Right cardiac atrium (tissue), 5 donors: ENCODE measurements around the gene PTPN3. TPM values are rescaled to one million over a fixed set of nuclear protein-coding genes. Genes with fewer than 3 reads are reported as not detected.

ENCODE experiments used
- ATAC-seq, 2 donors: fragments of 200-7000 bp; cut with Tn5 transposase; one replicate each; pipeline versions ENCODE4 v1.8.0 to v1.9.1; 2020; ENCODE audit warnings: moderate library complexity in 2 of 2, mild to moderate bottlenecking in 1 of 2
- DNase-seq, 3 donors: peaks; one replicate each; pipeline ENCODE4 v3.0.0-alpha.2; 2020
- H3K27ac ChIP-seq: one replicate; pipeline ENCODE4 v1.5.1; 2013; ENCODE audit warnings: mild to moderate bottlenecking, low read length, control low read depth, moderate library complexity
- H3K27me3 ChIP-seq: one replicate; pipeline ENCODE4 v1.6.1; 2013; ENCODE audit not compliant: control insufficient read depth, insufficient read depth
- H3K4me1 ChIP-seq: one replicate; pipeline ENCODE4 v1.6.1; 2013; ENCODE audit warnings: low read length; ENCODE audit not compliant: control insufficient read depth, insufficient read depth
- H3K4me3 ChIP-seq: one replicate; pipeline ENCODE4 v1.5.1; 2013; ENCODE audit warnings: low read length, control low read depth
- H3K9me3 ChIP-seq: one replicate; pipeline ENCODE4 v1.6.1; 2013; ENCODE audit warnings: low read length; ENCODE audit not compliant: control insufficient read depth
- WGBS: extraction: QIAGEN DNeasy Blood & Tissue Kit; methylation state at CpG from one replicate; pipeline ENCODE4 v1.1.7; 2013; 5-methylcytosine and 5-hydroxymethylcytosine counted together
- intact Hi-C, 4 donors: fragments of 100-400 bp; cut with DNase I; formaldehyde crosslinking; loops; one replicate each; pipeline versions ENCODE4 v1.11.0 to v1.14.0; 2022 to 2023
- polyA plus RNA-seq: library from polyadenylated mRNA; stranded (reverse); fragments of 200-250 nt; gene quantifications from one replicate; pipeline ENCODE4 v1.2.3, GENCODE V29; 2013
- total RNA-seq, 4 donors: library from RNA; stranded (reverse); fragmentation: NEBNext Ultra II Directional; extraction: Animal tissue kit (Norgen Biotek cat#: 25700); gene quantifications; one replicate each; pipeline ENCODE4 v1.2.1, GENCODE V29; 2021
- donor health status: healthy with polysubstance abuse.
- donor health status: DM: no; HTN: yes; CAD: no.
- donor health status: DM: no; HTN: no; CAD: no.
- donor health status: DM: no; HTN: yes; CAD: no; lungs with severe emphysema.
- donor health status: DM: yes; HTN: yes; CAD: no.

Gene PTPN3
- total and polyA plus RNA-seq, 5 donors: 2.8 to 9.3 (median 5.8) TPM

DNA sequence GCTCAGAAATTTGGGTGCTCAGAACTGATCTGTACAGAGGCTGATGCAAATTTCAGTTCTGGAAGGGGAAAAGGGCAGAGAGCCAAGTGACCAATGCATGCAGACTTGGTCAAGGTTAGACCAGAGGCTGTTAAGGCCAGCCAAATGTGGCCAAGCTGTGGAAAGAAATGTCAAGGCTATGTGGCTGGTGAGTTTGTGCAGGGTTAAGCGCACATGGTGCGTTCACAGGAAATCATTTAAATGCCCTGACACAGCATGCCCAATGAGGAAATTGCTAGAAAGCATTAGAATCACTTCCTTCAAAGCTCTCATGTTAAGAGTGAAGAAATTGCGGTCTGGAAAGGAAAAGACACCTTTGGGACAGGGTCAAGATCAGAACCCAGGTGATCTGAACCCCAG, 58.0 kb downstream of the PTPN3 start:
- ATAC-seq (peak in 1 of 2 donors; percentile 34), DNase-seq (no peak)
- H3K27me3 ChIP-seq: no peaks in the 10 kb centered on the region
- intact Hi-C loops: loop anchor here in 3 of 4 donors (5.0 kb wide), 2 partner anchors 77 to 82 kb away; no protein-coding TSS in a partner anchor
- H3K9me3 ChIP-seq: no peaks in the 10 kb centered on the region
- peaks cover 3% of the 10 kb centered on the region for H3K4me1 ChIP-seq
- no peak overlapping the region for H3K4me3 ChIP-seq
- 74% methylated on average over 3 of the region's 3 CpGs for WGBS
- no peak overlapping the region for H3K27ac ChIP-seq

DNA sequence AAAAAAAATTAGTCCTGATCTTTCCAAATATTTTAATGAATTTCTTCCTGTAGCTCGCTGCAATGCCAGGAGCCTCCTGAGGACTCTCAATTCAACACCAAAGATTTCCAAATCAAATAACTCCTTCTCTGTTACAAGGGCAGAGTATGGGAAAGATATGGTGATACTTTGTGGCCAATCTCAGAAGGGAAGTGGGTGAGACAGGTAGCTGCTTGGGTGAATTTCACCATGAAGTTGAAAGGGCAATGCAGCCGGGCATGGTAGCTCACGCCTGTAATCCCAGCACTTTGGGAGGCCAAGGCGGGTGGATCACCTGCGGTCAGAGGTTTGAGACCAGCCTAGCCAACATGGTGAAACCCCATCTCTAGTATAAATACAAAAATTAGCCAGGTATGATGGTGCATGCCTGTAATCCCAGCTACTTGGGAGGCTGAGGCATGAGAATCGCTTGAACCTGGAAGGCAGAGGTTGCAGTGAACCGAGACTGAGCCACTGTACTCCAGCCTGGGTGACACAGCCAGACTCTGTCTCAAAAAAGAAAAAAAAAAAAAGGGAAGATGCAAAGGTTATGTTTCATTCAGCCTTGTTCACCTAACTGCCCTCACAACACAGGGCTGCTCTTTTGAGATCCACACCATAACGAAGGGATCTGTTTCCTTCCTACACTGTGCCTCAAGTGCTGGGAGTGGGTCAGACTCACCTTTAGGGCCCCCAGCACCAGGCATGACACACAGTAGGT, 58.6 kb downstream of the PTPN3 start:
- H3K27me3 ChIP-seq: no peaks in the 10 kb centered on the region
- DNase-seq: no peak
- peak in 1 of 2 donors; percentile 13 for ATAC-seq
- no peak overlapping the region for H3K4me3 ChIP-seq
- WGBS: 91% methylated on average over 8 of the region's 8 CpGs
- intact Hi-C loops: loop anchor here in 3 of 4 donors (5.0 kb wide), 2 partner anchors 78 to 83 kb away; no protein-coding TSS in a partner anchor
- H3K27ac ChIP-seq: no peak overlapping the region
- no peaks in the 10 kb centered on the region for H3K9me3 ChIP-seq
- peaks cover 3% of the 10 kb centered on the region for H3K4me1 ChIP-seq

GRCh38 chr9:109437286-109437685, 60.8 kb downstream of the PTPN3 start:
- peaks cover 3% of the 10 kb centered on the region for H3K4me1 ChIP-seq
- no peaks in the 10 kb centered on the region for H3K9me3 ChIP-seq
- no peaks in the 10 kb centered on the region for H3K27me3 ChIP-seq
- WGBS: 34% methylated on average over 4 of the region's 4 CpGs
- H3K27ac ChIP-seq: no peak overlapping the region
- ATAC-seq (peak in 1 of 2 donors; percentile 20), DNase-seq (no peak)
- H3K4me3 ChIP-seq: no peak overlapping the region
- intact Hi-C loops: no loop called here

DNA sequence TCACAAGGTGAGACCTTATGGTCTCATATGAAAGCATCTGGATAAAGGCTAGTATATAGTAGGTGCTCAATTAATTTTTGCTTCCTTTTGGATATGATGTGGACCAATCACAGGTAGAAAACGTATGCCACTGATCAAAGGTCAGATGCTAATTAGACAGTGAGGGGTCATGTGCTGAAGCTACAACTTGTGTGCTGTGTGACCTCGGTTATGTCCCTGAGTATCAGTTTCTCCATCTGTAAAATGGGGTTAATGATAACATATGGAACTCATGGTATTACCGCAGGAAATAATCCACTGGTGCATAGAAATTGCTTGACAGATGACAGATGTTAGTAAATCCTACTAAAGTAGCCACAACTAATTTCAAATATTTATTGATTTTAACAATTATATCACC, 62.0 kb downstream of the PTPN3 start:
- DNase-seq (no peak), ATAC-seq (no peak)
- intact Hi-C loops: no loop called here
- no peak overlapping the region for H3K27ac ChIP-seq
- no peaks in the 10 kb centered on the region for H3K9me3 ChIP-seq
- peaks cover 3% of the 10 kb centered on the region for H3K4me1 ChIP-seq
- no peak overlapping the region for H3K4me3 ChIP-seq
- no peaks in the 10 kb centered on the region for H3K27me3 ChIP-seq
- 86% methylated on average over 3 of the region's 3 CpGs for WGBS

DNA sequence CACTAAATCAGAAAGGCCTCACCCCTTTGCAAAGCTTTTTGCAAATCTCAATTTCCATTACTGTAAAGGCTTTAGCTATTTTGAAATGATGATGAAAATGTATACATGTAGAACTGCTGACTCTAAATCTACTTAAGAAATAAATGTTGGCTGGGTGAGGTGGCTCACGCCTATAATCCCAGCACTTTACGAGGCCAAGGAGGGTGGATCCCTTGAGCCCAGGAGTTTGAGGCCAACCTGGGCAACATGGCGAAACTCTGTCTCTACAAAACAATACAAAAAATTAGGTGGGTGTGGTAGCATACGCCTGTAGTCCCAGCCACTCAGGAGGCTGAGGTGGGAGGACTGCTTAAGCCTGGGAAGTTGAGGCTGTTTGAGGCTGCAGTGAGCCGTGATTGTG, 64.6 kb downstream of the PTPN3 start:
- no peaks in the 10 kb centered on the region for H3K27me3 ChIP-seq
- H3K27ac ChIP-seq: no peak overlapping the region
- no peak for DNase-seq
- no peaks in the 10 kb centered on the region for H3K9me3 ChIP-seq
- H3K4me3 ChIP-seq: no peak overlapping the region
- no peak for ATAC-seq
- WGBS: 93% methylated on average over 5 of the region's 5 CpGs
- intact Hi-C loops: no loop called here
- H3K4me1 ChIP-seq: peaks cover 3% of the 10 kb centered on the region

- Histone ChIP-seq H3K27ac (no peak overlapping the region), H3K9me3 (no peaks in the 10 kb centered on the region), H3K4me3 (no peak overlapping the region), H3K4me1 (no peaks in the 10 kb centered on the region), H3K27me3 (no peaks in the 10 kb centered on the region)
- no peak for ATAC-seq
- 49% methylated on average over 4 of the region's 4 CpGs for WGBS
- intact Hi-C loops: no loop called here
- no peak for DNase-seq
These were observed 67.9 kb downstream of the PTPN3 start for GRCh38 chr9:109430231-109430630.

GRCh38 chr9:109428854-109429253, 69.3 kb downstream of the PTPN3 start:
- H3K27ac ChIP-seq: no peak overlapping the region
- H3K4me3 ChIP-seq: no peak overlapping the region
- DNase-seq (no peak), ATAC-seq (peak; percentile 52 to 62)
- H3K4me1 ChIP-seq: no peaks in the 10 kb centered on the region
- 70% methylated on average over 6 of the region's 6 CpGs for WGBS
- H3K9me3 ChIP-seq: no peaks in the 10 kb centered on the region
- intact Hi-C loops: loop anchor here in 1 of 4 donors (10.0 kb wide), 1 partner anchor 196 kb away; no protein-coding TSS in a partner anchor
- no peaks in the 10 kb centered on the region for H3K27me3 ChIP-seq

GRCh38 chr9:109427886-109428285, 70.2 kb downstream of the PTPN3 start:
- 66% methylated on average over 4 of the region's 4 CpGs for WGBS
- H3K4me3 ChIP-seq: no peak overlapping the region
- DNase-seq: no peak
- intact Hi-C loops: loop anchor here in 1 of 4 donors (10.0 kb wide), 1 partner anchor 197 kb away; no protein-coding TSS in a partner anchor
- no peaks in the 10 kb centered on the region for H3K9me3 ChIP-seq
- H3K27ac ChIP-seq: no peak overlapping the region
- no peaks in the 10 kb centered on the region for H3K4me1 ChIP-seq
- no peaks in the 10 kb centered on the region for H3K27me3 ChIP-seq
- no peak for ATAC-seq

- Histone ChIP-seq H3K4me1 (no peaks in the 10 kb centered on the region), H3K27ac (no peak overlapping the region), H3K9me3 (no peaks in the 10 kb centered on the region), H3K27me3 (no peaks in the 10 kb centered on the region), H3K4me3 (no peak overlapping the region)
- intact Hi-C loops: loop anchor here in 1 of 4 donors (10.0 kb wide), 1 partner anchor 198 kb away; no protein-coding TSS in a partner anchor
- no peak for ATAC-seq
- DNase-seq: no peak
- 91% methylated on average over 9 of the region's 9 CpGs for WGBS
These were observed 71.3 kb downstream of the PTPN3 start for GRCh38 chr9:109426626-109427402.

GRCh38 chr9:109424618-109425017, 73.5 kb downstream of the PTPN3 start:
- Histone ChIP-seq H3K27ac (no peak overlapping the region), H3K4me1 (no peaks in the 10 kb centered on the region), H3K9me3 (no peaks in the 10 kb centered on the region), H3K27me3 (no peaks in the 10 kb centered on the region), H3K4me3 (no peak overlapping the region)
- DNase-seq (no peak), ATAC-seq (no peak)
- intact Hi-C loops: loop anchor here in 1 of 4 donors (10.0 kb wide), 1 partner anchor 200 kb away; no protein-coding TSS in a partner anchor

DNA sequence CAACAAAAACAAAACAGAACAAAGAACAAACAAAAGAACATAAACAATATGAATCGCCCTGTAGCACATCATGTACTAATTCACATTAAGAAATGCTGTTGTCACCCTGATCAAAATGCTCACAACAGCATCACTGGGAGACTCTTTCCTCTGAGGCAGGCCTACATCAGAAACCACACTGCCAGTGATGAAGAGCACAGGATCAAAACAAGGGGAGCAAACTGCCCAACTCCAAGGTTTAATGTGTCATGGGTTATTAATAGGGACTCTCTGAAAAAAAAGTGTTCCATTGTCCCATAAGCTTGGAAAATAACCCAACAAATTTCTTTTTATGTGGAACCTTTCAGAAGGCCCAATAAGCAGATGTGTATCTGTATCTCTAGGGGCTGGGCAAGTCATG, 74.2 kb downstream of the PTPN3 start:
- 83% methylated on average over 1 of the region's 1 CpG for WGBS
- Histone ChIP-seq H3K27ac (no peak overlapping the region), H3K4me1 (no peaks in the 10 kb centered on the region), H3K9me3 (no peaks in the 10 kb centered on the region), H3K27me3 (no peaks in the 10 kb centered on the region), H3K4me3 (no peak overlapping the region)
- DNase-seq: no peak
- no peak for ATAC-seq
- intact Hi-C loops: loop anchor here in 1 of 4 donors (10.0 kb wide), 1 partner anchor 201 kb away; no protein-coding TSS in a partner anchor
